Stimulated activated CD8-positive, alpha-beta memory T cell treated with anti-CD3 and anti-CD28 coated beads, Interleukin-7, amount 100 ng/mL, for 4 hours (primary cell): ENCODE data around the gene MYOD1.

Experiments
- DNase-seq, 2 donors: peaks; one replicate each; pipeline ENCODE4 v3.0.0-alpha.2; 2020; ENCODE audit warnings: low read depth in 2 of 2

The MYOD1 gene

GRCh38 chr11:17770917-17771316, 51.5 kb downstream of the MYOD1 start:
- no peak for DNase-seq

GRCh38 chr11:17771415-17771814, 52.0 kb downstream of the MYOD1 start:
- DNase-seq = no peak
